ENCODE measurements around the gene PILRB. TPM values are rescaled to one million over a fixed set of nuclear protein-coding genes. Genes with fewer than 3 reads are reported as not detected.
A peak's percentile ranks its signal among the peaks of the same experiment; 100 is the strongest.
"Not testable (repeated sequence)": the region's sequence is repeated elsewhere in the genome, so short reads cannot be mapped to it uniquely, and the experiment has no call there.

Gene PILRB
- 39.8 and 56.2 TPM in 2 replicates for total RNA-seq (2022)
- Bru-seq, nascent RNA, result percentile 87 among the genes with signal in this experiment
- percentile 82 among the genes with signal in this experiment for BruChase-seq, experiment 1, labeled RNA remaining after a 6-hour chase
- percentile 89 among the genes with signal in this experiment for BruChase-seq, experiment 2, labeled RNA remaining after a 2-hour chase
- long read RNA-seq, partial matches to known transcripts, result 1 of 21 reads
- long read RNA-seq, other reads (novel, unspliced or antisense), result 20 of 21 reads

DNA sequence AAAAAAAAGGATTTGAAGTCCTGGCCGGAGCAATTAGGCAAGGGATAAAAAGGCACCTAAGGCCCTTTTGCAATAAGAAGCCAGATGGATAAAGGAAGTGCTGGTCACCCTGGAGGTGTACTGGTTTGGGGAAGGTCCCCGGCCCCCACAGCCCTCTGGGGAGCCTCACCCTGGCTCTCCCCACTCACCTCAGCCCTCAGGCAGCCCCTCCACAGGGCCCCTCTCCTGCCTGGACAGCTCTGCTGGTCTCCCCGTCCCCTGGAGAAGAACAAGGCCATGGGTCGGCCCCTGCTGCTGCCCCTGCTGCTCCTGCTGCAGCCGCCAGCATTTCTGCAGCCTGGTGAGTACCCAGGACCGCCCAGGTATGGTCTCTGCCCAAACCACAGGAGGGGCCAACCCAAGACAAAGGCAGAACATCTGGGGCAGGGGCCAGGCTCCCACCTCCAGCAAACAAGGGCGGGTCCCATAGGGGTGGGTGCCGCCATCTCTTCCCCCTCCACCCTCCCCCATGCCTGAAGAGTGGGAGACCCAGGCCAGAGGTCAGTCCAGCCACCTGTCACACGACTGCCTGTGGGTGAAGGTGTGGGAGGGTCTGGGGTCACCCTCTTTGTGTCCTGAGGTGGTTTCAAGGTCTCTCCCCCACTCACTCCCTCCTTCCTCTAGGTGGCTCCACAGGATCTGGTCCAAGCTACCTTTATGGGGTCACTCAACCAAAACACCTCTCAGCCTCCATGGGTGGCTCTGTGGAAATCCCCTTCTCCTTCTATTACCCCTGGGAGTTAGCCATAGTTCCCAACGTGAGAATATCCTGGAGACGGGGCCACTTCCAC lies at the start of gene PILRB:
Gene PILRB, plus strand, starts transcription at position 91 of the 830 bp plus-strand sequence. Its CDS starts 186 bp downstream, at position 277.
- intact Hi-C loops (cut with micrococcal nuclease), result no loop called here
- Mint-ChIP-seq H3K36me3 (ENCODE audit: insufficient read depth, unreplicated experiment) (peaks cover 97% of the 10 kb centered on the region), H3K27ac (ENCODE audit: low read depth, unreplicated experiment) (no peak within 1 kb of the TSS), H3K27me3 (ENCODE audit: insufficient read depth, unreplicated experiment) (no peaks in the 10 kb centered on the region), H3K4me1 (ENCODE audit: insufficient read depth, unreplicated experiment) (no peaks in the 10 kb centered on the region), H3K4me3 (ENCODE audit: unreplicated experiment) (no peak within 1 kb of the TSS), H3K9me3 (ENCODE audit: unreplicated experiment) (no peaks in the 10 kb centered on the region)
- DNase-seq (ENCODE audit: unreplicated experiment), result no peak
- POLR2A ChIA-PET, result no interaction called here
- CTCF ChIA-PET, result no interaction called here
- TF ChIP-seq, protein P1, sequence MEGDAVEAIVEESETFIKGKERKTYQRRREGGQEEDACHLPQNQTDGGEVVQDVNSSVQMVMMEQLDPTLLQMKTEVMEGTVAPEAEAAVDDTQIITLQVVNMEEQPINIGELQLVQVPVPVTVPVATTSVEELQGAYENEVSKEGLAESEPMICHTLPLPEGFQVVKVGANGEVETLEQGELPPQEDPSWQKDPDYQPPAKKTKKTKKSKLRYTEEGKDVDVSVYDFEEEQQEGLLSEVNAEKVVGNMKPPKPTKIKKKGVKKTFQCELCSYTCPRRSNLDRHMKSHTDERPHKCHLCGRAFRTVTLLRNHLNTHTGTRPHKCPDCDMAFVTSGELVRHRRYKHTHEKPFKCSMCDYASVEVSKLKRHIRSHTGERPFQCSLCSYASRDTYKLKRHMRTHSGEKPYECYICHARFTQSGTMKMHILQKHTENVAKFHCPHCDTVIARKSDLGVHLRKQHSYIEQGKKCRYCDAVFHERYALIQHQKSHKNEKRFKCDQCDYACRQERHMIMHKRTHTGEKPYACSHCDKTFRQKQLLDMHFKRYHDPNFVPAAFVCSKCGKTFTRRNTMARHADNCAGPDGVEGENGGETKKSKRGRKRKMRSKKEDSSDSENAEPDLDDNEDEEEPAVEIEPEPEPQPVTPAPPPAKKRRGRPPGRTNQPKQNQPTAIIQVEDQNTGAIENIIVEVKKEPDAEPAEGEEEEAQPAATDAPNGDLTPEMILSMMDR (IDR thresholded peaks at IDR 0.05; ENCODE audit: unreplicated experiment), result no peak
- BruUV-seq (replicated peaks), result no TSS peak

DNA sequence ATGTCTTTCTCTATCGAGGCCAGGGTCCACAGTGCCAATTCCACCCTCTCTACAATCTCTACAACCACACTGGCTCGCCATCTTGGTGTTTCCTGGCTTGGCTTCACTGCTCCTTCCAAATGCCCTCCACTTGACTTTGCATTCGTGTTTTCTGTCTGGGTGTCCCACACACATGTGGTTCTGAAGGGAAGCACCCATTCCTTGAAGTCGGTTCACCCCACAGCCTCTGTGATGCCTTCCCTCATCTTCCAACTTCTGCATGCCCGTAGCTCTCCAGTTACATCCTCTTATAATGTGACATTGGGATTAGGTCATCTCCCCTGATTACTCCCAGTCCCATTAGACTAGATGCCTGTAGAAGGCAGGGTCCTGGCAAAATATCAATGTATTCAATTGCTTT lies 39.6 kb upstream of the PILRB start:
- BruUV-seq (replicated peaks); DNase-seq (ENCODE audit: unreplicated experiment); H3K4me3 Mint-ChIP-seq (ENCODE audit: unreplicated experiment); H3K27ac Mint-ChIP-seq (ENCODE audit: low read depth, unreplicated experiment); intact Hi-C loops (cut with micrococcal nuclease); H3K9me3 Mint-ChIP-seq (ENCODE audit: unreplicated experiment); H3K27me3 Mint-ChIP-seq (ENCODE audit: insufficient read depth, unreplicated experiment); H3K4me1 Mint-ChIP-seq (ENCODE audit: insufficient read depth, unreplicated experiment); POLR2A ChIA-PET: not testable (repeated sequence)
- CTCF ChIA-PET, result interaction anchor here (0.6 kb wide), 1 partner anchor 660 kb away, joined by 3 read pairs; no protein-coding TSS in a partner anchor
- peaks cover 17% of the 10 kb centered on the region for H3K36me3 Mint-ChIP-seq (ENCODE audit: insufficient read depth, unreplicated experiment)

DNA sequence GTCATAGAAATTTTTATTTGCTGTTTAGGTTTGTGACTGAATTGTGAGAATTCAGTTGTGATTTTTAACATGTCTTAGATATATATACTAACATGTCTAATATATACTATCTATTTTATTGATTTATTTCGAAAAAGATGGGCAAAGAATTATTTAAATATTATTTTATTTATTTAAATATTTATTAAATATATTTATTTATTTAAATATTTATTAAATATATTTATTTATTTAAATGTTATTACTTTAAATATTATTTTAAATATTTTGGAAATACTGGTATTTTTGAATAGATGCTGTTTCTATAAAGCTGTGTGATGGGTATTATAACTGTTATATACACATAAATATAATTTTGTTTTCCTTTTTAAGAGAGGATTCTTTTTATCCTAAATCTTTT lies 36.3 kb upstream of the PILRB start:
- POLR2A ChIA-PET; intact Hi-C loops (cut with micrococcal nuclease); H3K4me3 Mint-ChIP-seq (ENCODE audit: unreplicated experiment); H3K4me1 Mint-ChIP-seq (ENCODE audit: insufficient read depth, unreplicated experiment); H3K27ac Mint-ChIP-seq (ENCODE audit: low read depth, unreplicated experiment); H3K9me3 Mint-ChIP-seq (ENCODE audit: unreplicated experiment); BruUV-seq (replicated peaks); H3K27me3 Mint-ChIP-seq (ENCODE audit: insufficient read depth, unreplicated experiment); CTCF ChIA-PET; DNase-seq (ENCODE audit: unreplicated experiment): not testable (repeated sequence)
- H3K36me3 Mint-ChIP-seq (ENCODE audit: insufficient read depth, unreplicated experiment), result peaks cover 50% of the 10 kb centered on the region

DNA sequence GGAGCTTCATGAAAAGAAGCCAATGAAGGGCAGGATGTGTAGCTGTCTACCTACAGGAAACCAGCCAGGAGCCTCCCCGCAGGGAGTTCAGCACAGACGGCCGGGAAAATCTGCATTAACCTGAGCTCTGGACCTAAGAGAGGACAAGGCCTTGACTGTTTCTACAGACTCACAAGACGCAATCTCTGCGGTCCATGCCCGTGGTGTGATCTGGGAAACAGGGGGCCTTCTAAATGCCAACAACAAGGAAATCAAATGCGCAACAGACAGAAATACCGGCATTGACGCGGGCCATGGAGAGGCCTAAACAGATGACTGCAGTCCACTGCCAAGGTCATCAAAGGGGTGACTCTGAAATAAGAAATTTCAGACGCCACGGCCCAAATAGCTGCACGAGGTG lies 33.7 kb upstream of the PILRB start:
- BruUV-seq (replicated peaks); intact Hi-C loops (cut with micrococcal nuclease); H3K9me3 Mint-ChIP-seq (ENCODE audit: unreplicated experiment); H3K27ac Mint-ChIP-seq (ENCODE audit: low read depth, unreplicated experiment); DNase-seq (ENCODE audit: unreplicated experiment); CTCF ChIA-PET; H3K4me3 Mint-ChIP-seq (ENCODE audit: unreplicated experiment); POLR2A ChIA-PET; H3K4me1 Mint-ChIP-seq (ENCODE audit: insufficient read depth, unreplicated experiment); H3K27me3 Mint-ChIP-seq (ENCODE audit: insufficient read depth, unreplicated experiment): not testable (repeated sequence)
- peaks cover 57% of the 10 kb centered on the region for H3K36me3 Mint-ChIP-seq (ENCODE audit: insufficient read depth, unreplicated experiment)

DNA sequence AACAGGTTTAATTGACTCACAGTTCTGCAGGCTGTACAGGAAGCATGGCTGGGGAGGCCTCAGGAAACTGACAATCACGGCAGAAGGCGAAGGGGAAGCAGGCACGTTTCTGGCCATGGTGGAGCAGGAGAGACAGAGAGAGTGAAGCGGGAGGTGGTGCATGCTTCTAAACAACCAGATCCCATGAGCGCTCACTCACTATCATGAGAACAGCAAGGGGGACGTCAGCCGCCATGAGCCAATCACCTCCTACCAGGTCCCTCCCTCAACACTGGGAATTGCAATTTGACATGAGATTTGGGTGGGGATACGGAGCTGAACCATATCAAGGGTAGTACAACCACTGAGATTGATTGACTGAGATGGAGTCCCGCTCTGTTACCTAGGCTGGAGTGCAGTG lies 32.2 kb upstream of the PILRB start:
- intact Hi-C loops (cut with micrococcal nuclease); POLR2A ChIA-PET; H3K9me3 Mint-ChIP-seq (ENCODE audit: unreplicated experiment); BruUV-seq (replicated peaks); H3K4me1 Mint-ChIP-seq (ENCODE audit: insufficient read depth, unreplicated experiment); H3K27ac Mint-ChIP-seq (ENCODE audit: low read depth, unreplicated experiment); DNase-seq (ENCODE audit: unreplicated experiment); CTCF ChIA-PET; H3K4me3 Mint-ChIP-seq (ENCODE audit: unreplicated experiment); H3K27me3 Mint-ChIP-seq (ENCODE audit: insufficient read depth, unreplicated experiment): not testable (repeated sequence)
- H3K36me3 Mint-ChIP-seq (ENCODE audit: insufficient read depth, unreplicated experiment), result peaks cover 67% of the 10 kb centered on the region

DNA sequence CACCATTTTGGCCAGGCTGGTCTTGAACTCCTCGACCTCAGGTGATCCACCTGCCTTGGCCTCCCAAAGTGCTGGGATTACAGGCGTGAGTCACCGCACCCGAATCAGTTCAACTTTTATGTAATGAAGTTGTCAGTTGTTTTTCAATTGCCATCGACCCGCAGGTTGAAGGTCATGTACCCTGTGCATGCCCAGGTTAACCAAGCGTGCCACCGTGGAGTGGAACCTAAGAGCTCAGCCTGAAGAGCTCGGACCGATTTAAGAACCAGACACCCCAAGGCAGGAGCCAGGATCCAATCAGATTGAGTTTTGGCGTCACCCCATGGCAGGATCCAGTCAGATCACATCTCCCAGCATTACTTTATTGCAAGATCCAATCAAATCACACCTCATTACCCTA lies 31.0 kb upstream of the PILRB start:
- BruUV-seq (replicated peaks); H3K27me3 Mint-ChIP-seq (ENCODE audit: insufficient read depth, unreplicated experiment); intact Hi-C loops (cut with micrococcal nuclease); H3K4me1 Mint-ChIP-seq (ENCODE audit: insufficient read depth, unreplicated experiment); DNase-seq (ENCODE audit: unreplicated experiment); H3K4me3 Mint-ChIP-seq (ENCODE audit: unreplicated experiment); CTCF ChIA-PET; H3K9me3 Mint-ChIP-seq (ENCODE audit: unreplicated experiment); POLR2A ChIA-PET; H3K27ac Mint-ChIP-seq (ENCODE audit: low read depth, unreplicated experiment): not testable (repeated sequence)
- peaks cover 70% of the 10 kb centered on the region for H3K36me3 Mint-ChIP-seq (ENCODE audit: insufficient read depth, unreplicated experiment)

DNA sequence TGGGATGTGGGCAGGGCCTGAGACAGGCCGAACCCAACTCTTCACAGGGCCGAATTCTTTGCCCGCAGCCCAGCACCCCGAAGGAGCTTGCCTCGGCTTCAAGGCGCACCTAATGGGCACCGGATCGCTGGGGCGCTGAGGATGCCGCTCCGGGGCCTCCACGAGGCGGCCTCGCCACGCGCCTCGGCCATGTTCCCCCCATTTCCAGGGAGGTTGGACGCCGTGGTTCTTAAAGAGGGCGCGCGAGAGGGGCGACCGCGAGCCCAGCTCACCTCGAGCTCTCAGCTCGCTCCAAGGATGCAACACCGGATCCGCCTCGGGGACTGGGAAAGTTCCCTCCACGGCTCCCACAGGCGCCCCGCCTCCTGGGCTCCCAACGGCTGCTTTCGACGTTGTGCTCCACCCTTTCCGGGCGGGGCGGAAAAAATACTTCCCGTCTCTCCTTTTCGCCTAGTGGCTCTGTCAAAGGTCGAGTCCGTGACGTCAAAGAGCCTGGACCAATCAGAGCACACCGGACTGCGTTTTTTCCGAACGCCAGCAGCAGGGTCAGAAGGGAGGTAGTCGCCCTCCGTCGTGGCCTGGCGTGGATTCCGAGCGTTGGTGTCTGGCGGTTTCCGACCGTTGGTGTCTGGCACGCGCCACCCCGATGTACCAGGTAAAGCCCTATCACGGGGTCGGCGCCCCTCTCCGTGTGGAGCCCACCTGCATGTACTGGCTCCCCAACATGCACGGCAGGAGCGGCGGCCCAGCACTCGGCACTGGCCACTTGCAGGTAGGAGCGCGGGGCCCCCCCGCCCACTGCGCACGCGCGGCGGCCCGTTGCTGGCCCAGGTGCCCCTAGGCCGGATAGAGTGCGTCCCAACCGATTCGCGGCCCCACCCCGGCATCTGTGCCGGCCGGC lies 22.1 kb upstream of the PILRB start:
- H3K4me1 Mint-ChIP-seq (ENCODE audit: insufficient read depth, unreplicated experiment); H3K27me3 Mint-ChIP-seq (ENCODE audit: insufficient read depth, unreplicated experiment); H3K9me3 Mint-ChIP-seq (ENCODE audit: unreplicated experiment); intact Hi-C loops (cut with micrococcal nuclease): not testable (repeated sequence)
- ChIA-PET CTCF (interaction anchor here (0.7 kb wide), 1 partner anchor 196 kb away, joined by 3 read pairs; no protein-coding TSS in a partner anchor), POLR2A (interaction anchor here (0.7 to 1.4 kb wide), 6 partner anchors 64 to 593 kb away, joined by 3 to 6 read pairs (median 4); partner anchors contain the start of gene LAMTOR4)
- BruUV-seq (replicated peaks), result TSS peak; percentile 52
- peak; percentile 96 for DNase-seq (ENCODE audit: unreplicated experiment)
- peak overlapping the region; percentile 91 for H3K4me3 Mint-ChIP-seq (ENCODE audit: unreplicated experiment)
- peak overlapping the region; percentile 97 for H3K27ac Mint-ChIP-seq (ENCODE audit: low read depth, unreplicated experiment)
- peaks cover 41% of the 10 kb centered on the region for H3K36me3 Mint-ChIP-seq (ENCODE audit: insufficient read depth, unreplicated experiment)
